NCI-H345 treated with DMSO at 0.1 percent for 48 hours (cell line): ENCODE data around the gene IL17RE.
"Not testable (repeated sequence)": the region's sequence is repeated elsewhere in the genome, so short reads cannot be mapped to it uniquely, and the experiment has no call there.

Source experiments
- DNase-seq: peaks from one replicate; lab custom pipeline; 2025; ENCODE audit not compliant: unreplicated experiment; lab: John Stamatoyannopoulos, UW

Gene IL17RE

DNA sequence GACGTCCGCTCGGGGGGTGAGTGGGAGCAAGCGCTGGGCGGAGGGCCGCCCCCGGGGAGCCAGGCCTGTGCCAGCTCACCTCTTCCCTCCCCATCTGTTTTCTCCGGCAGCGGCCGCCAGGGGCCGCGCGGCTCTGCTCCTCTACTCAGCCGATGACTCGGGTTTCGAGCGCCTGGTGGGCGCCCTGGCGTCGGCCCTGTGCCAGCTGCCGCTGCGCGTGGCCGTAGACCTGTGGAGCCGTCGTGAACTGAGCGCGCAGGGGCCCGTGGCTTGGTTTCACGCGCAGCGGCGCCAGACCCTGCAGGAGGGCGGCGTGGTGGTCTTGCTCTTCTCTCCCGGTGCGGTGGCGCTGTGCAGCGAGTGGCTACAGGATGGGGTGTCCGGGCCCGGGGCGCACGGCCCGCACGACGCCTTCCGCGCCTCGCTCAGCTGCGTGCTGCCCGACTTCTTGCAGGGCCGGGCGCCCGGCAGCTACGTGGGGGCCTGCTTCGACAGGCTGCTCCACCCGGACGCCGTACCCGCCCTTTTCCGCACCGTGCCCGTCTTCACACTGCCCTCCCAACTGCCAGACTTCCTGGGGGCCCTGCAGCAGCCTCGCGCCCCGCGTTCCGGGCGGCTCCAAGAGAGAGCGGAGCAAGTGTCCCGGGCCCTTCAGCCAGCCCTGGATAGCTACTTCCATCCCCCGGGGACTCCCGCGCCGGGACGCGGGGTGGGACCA, 30.4 kb downstream of the IL17RE start:
- peak; percentile 55 for DNase-seq

DNA sequence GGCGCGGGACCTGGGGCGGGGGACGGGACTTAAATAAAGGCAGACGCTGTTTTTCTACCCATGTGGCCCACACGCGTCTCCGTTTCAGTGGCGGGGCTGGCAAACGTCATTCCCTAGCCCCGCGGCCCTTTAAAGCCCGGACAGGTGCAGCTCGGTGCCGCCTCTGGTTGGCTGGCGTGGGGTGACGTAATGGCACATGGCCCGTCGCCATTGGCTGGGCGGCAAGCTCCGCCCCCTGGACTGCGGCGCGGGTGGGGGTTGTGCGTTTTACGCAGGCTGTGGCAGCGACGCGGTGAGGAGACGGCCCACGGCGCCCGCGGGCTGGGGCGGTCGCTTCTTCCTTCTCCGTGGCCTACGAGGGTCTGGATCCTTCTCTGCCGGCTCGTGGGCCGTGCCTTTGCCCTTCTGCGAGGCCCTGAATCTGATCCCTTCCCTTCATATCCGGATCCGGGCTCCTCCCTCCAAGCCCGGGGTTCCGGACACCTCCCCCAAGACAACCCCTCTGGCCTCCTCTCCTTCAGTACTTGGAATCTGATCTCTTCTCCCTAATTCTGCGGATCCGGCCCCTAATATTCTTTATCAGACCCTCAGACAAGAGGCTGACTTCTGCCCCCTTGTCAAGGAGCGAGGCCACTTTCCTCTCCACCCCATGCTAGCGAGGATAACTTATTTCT, 31.1 kb downstream of the IL17RE start, which contains the start of gene CRELD1:
CRELD1 (plus strand) TSS at position 274 of the 674 bp plus-strand sequence. CDS start 605 bp downstream, outside the sequence.
- DNase-seq: peak; percentile 80

DNA sequence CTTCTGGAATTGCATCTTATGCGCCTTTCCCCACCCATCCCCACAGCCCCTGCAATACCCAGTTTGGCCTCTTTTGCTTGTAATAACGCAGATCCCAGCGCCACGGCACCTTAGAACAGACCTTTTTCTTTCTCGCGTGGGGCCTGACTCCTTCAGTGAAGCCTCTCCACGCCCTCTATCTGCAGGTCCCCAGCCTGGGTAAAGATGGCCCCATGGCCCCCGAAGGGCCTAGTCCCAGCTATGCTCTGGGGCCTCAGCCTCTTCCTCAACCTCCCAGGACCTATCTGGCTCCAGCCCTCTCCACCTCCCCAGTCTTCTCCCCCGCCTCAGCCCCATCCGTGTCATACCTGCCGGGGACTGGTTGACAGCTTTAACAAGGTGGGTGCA, 31.6 kb downstream of the IL17RE start:
- DNase-seq: no peak

DNA sequence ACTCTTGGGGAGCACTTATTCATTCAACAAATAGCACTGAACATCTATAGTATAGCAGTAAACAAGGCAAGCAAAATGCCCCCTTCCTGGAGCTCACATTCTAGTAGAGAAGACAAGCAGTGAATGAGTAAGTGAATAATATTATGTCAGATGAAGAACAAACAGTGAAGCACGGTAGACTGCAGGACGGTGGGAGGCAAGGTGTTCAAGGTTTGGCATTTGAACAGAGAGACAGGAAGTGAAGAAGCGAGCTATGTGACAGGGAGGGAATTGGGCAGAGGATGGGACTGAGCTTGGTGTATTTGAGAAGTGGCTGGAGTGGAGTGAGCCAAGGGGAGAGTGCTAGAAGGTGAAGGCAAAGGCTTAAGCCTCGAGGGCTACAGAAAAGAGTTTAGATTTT, 32.3 kb downstream of the IL17RE start:
- no peak for DNase-seq

DNA sequence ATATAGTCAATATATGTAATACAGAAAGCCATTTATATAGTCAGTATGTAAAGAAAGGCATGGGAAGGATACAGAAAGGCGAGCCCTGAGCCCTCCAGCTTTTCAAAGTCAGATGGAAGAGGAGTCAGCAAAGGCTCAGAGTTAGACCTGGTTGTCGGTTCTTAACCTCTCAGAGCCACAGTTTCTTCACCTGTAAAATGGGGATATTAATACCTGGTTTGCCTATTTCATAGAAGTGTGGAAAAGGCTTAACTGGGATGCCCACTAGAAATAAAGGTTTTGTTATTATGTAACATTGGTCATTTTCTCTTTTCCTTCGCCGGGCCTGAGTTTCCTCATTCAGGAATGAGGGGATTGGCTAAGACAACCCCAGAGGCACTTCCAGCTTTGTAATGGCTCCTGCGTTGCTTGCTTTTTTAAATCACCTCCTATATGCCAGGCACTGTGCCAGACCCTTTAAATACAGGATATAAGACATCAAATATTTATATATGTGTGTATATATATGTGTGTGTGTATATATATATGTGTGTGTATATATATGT, 33.4 kb downstream of the IL17RE start:
- DNase-seq: no peak

DNA sequence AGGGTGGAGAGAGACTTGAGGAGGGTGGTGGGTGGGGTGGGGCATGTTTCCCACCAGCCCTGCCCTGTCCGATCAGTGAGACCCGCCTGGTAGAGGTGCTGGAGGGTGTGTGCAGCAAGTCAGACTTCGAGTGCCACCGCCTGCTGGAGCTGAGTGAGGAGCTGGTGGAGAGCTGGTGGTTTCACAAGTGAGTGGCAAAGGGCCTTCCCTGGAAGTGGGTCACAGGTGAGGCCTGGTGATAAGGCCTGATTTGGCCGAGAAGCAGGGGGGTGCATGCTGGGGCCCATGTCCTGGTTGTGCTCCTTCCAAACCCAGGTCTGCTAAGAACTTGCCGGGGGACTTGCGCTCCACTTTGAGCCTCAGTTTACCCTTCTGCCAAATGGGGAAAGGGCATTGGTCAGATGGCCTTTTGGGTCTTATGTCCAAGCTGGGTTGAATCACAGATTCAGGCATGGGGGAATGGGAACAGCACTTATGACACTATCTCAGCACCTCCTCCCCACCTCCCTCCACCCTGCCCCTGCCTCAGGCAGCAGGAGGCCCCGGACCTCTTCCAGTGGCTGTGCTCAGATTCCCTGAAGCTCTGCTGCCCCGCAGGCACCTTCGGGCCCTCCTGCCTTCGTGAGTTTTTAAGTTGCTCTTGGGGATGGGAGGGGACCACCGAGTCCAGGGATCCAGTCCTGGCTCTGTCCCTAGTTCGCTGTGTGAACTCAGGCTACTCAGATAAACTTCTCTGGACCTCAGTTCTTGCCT, 35.0 kb downstream of the IL17RE start:
- no peak for DNase-seq

DNA sequence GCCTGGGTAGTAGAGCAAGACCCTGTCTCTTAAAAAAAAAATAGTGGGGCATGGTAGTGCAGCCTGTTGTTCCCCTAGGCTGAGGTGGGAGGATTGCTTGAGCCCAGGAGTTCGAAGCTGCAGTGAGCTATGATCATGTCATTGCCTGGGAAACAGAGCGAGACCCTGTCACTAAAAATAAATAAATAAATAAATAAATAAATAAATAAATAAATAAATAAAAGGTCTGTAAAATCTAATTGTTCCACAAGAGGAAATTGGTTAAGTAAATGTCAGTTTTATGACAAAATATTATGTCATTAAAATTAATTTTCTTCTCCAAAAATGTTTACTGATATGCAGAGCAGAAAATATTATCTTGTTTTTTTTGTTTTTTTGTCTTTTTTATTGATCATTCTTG, 36.3 kb downstream of the IL17RE start:
- no peak for DNase-seq

DNA sequence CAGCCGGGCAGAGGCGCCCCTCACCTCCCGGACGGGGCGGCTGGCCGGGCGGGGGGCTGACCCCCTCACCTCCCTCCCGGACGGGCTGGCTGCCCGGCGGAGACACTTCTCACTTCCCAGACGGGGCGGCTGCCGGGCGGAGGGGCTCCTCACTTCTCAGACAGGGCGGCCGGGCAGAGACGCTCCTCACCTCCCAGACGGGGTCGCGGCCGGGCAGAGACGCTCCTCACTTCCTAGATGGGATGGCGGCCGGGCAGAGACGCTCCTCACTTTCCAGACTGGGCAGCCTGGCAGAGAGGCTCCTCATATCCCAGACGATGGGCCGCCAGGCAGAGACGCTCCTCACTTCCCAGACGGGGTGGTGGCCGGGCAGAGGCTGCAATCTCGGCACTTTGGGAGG, 37.3 kb downstream of the IL17RE start:
- not testable (repeated sequence) for DNase-seq

DNA sequence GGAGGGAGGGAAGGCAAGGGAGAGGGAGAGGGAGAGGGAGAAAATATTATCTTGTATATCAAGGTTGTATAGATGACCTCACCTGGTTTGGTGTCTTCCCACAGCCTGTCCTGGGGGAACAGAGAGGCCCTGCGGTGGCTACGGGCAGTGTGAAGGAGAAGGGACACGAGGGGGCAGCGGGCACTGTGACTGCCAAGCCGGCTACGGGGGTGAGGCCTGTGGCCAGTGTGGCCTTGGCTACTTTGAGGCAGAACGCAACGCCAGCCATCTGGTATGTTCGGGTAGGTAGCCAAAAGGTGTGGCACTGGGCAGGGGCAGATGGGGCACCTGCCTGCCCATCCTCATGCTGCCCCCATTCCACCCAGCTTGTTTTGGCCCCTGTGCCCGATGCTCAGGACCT, 38.1 kb downstream of the IL17RE start:
- DNase-seq: no peak

DNA sequence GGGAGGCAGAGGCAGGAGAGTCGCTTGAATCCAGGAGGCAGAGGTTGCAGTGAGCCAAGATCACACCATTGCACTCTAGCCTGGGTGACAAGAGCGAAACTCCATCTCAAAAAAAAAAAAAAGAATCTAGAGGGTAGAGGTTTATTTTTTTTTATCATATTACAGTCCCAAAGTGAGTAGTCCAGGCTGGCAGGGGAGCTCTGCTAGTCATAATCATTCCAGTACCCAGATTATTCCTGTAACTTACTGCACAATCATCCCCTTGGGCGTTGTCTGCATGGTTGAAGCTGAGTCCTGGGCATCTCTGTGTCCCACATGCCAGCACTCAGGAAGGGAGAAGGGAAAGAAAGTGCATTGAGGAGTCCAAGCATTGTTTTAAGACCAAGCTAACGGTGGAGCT, 39.5 kb downstream of the IL17RE start:
- DNase-seq: no peak

DNA sequence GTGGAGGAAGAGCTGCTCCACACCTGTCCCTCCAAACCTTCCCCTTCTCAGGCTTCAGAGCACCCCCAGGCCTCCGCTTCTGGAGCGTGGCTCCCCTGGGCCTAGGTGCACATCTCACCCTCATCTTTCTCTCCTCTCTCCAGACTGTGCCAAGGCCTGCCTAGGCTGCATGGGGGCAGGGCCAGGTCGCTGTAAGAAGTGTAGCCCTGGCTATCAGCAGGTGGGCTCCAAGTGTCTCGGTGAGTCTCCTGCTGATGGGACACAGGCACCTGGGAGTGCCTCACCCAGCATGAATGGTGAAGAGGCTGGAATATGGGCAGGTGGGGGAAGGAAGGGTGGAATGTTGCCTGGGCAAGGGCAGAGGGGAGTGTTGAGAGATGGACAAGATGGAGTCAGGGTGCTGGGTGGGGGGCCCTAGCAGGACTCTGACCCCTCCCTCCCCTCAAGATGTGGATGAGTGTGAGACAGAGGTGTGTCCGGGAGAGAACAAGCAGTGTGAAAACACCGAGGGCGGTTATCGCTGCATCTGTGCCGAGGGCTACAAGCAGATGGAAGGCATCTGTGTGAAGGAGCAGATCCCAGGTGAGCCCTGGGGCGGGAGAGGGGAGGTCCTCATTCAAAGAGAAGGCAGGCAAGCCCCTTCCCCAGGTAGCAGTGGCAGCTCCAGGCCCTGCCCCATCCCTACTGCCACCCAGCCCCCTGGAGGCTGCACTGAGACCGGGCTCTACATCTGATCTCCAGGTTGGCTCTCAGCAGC, 40.5 kb downstream of the IL17RE start:
- no peak for DNase-seq

DNA sequence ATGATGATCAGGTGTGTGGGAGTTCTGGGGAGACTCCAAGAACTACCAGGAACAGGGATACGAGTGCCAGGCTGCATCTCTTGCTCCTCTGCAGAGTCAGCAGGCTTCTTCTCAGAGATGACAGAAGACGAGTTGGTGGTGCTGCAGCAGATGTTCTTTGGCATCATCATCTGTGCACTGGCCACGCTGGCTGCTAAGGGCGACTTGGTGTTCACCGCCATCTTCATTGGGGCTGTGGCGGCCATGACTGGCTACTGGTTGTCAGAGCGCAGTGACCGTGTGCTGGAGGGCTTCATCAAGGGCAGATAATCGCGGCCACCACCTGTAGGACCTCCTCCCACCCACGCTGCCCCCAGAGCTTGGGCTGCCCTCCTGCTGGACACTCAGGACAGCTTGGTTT, 41.6 kb downstream of the IL17RE start:
- DNase-seq: no peak

DNA sequence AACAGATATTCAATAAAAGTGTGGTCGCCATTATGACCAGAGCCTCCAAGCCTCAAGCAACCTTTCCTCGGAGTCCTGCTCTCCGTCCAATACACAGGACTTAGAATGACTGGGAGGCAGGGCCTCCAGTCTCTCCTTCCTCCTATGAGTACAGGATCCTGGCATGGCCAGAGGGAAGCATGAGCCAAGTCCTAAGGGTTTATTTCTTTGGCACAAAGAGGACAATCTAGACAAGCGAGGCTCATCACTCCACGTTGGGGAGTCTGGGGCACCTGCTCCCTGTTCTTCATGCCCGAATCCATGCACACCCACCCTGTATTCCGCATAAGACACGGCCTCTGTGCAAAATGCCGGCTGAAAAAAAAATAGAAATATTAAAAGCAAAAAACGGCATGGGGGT, 42.7 kb downstream of the IL17RE start:
- DNase-seq: no peak

DNA sequence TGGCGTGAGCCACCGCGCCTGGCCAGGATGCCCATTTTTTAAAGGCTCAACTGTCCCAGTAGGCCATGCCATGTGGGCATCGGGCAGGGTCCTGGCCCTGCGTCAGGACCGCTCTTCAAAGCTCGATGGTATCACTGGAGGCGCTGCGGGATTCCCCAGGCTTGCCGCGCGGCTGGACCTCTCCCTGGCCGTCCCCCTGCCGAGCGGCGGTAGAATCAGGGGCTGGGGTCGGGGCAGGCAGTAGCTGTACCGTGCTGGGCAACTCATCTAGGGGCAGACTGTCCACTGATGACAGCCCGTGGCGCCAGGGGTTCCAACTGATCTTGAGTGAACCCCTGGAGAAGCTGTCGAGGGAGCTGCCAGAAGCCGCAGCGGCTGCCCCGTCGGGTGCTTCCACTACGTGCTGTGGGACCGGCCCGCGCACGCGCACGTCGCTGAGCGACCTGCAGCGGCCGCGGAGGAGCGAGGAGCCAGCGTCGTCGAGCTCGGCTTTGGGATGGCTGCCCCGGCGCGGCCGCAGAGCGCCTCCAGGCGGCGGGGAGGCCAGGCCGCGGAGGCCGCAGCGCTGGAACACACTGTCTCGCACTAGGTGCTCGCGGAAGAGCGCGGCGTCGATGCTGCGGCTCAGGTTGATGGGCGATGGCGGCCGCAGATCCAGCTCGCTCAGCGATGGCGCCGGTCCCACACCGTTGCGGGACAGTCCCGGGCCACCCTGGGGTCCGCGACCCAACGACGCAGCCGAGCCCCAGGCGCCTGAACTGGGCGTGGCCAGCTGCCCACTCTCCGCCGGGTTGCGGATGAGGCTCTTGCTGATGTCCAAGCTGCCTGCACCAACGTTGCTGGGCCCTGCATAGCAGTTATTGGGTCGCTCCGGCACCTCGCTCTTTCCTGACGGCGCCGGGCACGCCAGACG, 43.7 kb downstream of the IL17RE start:
- DNase-seq: peak; percentile 36

DNA sequence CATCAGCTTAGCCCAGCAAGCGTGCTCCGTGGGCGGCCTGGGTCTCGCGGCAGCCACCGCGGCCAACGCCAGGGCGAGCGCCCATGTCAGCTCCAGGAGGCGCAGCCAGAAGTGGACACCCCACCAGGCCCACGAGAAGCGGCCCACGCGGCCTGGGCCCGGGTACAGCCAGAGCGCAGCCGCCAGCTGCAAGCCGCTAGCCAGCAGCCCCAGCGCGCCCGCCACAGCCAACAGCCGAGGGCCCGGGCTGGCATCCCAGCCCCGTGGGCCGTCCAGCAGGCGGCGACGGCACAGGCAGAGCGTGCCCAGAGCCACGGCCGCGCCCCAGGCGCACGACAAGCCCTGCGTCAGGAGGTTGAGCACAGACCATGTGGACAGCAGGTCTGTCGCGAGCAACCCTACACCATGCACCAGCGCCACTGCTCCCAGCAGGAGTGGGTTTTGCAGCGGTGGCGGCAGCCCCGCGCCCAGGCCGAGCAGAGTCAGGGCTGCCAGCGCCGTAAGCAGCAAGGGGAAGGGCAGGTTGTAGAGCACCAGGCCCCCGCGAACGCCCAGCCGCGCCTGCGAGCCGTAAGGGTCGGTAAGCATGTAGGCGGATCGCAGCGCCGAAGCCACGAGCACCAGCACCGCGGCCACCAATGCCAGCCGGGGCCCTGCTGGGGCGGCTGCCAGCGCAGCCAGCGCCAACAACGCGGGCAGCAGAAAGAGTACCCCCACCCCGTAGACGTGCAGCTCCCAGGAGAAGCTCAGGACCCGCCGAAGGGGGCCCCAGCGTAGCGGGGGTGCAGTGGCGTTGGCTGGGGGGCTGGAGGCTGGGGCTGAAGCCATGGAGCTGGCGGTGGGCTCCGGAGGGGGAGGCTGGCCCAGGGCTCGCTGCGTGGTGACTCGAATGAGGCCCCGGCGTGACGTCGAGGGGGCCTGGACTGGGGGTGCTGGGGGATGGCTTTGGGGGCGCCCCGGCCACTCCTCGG, 44.7 kb downstream of the IL17RE start:
- no peak for DNase-seq

DNA sequence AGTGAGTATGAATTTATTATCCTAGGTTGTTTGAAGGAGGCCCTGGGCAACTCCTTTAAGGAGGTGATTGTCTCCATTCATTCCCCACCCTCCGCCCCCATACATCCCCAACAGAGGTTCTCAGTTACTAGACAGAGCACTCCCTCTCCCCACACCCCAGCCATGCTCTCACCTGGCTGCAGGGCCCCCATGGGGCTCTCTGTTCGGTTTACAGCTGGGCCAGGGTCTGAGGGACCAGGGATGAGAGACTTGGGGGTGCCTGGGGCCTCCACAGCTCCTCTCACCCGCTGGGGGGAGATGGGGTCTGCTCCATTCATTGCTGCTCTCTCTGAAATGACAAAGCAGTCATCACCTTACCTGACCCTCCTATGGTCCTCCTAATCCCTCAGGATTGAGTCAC, 45.9 kb downstream of the IL17RE start:
- DNase-seq: no peak

DNA sequence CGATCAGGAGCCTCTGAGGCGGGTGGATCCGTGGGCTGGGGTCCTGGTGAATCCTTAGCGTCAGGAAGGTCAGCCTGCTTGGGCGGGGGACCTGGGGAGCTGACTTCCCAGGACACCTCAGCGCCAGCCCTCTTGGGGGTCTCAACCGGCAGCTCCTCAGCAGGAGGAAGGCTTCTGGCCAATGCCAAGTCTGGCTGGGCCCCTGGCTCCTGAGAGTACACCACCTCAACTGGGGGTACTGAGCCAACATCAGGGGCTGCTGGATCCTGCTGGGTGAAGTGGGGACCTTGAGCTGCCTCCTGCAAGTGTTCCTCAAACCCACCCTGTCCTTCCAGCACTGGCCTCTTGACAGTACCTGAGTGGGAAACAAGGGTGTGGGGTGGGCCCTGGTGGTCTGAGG, 46.5 kb downstream of the IL17RE start:
- no peak for DNase-seq

DNA sequence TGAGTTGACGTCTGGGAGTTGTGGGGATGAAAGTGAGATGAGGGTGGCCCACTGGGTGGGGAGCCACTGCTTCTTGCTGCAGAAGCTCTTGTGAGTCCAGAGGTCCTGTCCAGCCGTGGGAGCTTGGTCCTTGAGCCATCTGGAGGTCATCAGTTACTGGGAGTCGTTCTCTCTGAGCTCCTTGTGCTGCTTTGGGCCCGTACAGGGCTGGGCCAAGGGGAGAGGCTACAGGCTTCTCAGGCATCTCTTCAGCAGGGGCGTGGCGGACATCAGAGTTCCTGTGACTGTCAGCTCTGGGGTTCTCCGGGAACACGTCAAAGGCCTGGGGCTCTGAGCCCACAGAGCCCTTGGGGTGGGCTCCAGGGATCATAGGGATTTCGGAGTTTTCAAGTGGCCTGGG, 47.0 kb downstream of the IL17RE start:
- no peak for DNase-seq

DNA sequence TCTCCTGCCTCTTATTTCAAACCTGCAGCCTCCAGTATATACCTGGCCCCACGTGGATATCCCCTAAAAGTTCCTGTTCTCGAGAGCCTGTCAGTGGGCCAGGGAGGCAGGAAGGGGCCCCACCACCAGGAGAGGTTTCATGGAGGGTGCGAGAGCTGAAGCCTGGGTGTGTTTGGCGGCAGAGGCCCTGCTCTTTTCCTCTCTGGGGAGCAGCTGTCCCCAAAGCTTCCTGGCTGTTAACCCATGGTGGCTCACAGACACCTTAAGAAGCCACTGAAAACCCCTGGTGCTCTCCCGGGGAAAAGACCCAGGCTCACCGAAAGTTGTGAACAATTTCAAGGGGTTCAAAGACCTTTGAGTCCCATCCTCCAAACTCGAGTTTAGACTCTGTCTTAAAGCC, 48.5 kb downstream of the IL17RE start:
- no peak for DNase-seq
